GM21529 (cell line): Measurements from ENCODE around the gene LSM2.
"Not testable (repeated sequence)": the region's sequence is repeated elsewhere in the genome, so short reads cannot be mapped to it uniquely, and the experiment has no call there.

Source experiments
- ATAC-seq: cut with Tn5 transposase; IDR thresholded peaks from one replicate; pipeline ENCODE4 v1.9.1; 2021; ENCODE audit not compliant: unreplicated experiment

Gene LSM2

DNA sequence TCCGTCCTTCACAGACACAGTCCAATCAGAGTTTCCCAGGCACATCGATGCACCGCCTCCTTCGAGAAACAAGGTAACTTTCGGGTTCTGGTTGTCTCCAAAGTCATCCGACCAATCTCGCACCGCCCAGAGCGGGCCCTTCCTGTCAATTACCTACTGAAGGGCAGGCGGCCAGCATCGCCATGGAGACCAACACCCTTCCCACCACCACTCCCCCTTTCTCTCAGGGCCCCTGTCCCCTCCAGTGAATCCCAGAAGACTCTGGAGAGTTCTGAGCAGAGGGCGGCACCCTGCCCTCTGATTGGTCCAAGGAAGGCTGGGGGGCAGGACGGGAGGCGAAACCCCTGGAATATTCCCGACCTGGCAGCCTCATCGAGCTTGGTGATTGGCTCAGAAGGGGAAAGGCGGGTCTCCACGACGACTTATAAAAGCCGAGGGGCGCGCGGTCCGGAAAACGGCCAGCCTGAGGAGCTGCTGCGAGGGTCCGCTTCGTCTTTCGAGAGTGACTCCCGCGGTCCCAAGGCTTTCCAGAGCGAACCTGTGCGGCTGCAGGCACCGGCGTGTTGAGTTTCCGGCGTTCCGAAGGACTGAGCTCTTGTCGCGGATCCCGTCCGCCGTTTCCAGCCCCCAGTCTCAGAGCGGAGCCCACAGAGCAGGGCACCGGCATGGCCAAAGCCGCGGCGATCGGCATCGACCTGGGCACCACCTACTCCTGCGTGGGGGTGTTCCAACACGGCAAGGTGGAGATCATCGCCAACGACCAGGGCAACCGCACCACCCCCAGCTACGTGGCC, 20.7 kb upstream of the LSM2 start, which contains the start of gene HSPA1B:
Gene HSPA1B (plus strand): TSS at position 453 of the 794 bp plus-strand sequence. CDS start 213 bp downstream, at position 666.
- peak; percentile 64 for ATAC-seq

DNA sequence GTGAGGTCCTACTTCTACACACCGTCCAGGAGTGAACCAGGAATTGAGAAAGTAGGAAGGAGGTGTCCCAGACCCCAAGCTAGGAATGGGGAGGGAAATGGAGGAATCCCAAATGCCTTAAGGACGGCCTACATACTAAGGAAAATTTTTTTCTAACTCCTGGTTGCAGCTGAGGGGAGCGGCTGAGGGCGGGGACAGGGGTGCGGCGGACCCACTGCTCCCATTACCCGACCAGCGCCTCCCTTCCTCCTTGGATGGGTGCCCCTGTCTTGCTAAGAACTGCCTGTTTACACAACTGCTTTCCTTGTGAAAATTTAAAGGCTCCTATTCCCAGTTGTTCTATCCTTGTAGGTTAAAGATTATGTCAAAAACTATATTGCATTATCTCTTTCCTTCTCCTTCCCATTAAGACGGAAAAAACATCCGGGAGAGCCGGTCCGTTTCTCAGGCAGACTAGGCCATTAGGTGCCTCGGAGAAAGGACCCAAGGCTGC, 20.1 kb upstream of the LSM2 start:
- ATAC-seq, result peak; percentile 8

DNA sequence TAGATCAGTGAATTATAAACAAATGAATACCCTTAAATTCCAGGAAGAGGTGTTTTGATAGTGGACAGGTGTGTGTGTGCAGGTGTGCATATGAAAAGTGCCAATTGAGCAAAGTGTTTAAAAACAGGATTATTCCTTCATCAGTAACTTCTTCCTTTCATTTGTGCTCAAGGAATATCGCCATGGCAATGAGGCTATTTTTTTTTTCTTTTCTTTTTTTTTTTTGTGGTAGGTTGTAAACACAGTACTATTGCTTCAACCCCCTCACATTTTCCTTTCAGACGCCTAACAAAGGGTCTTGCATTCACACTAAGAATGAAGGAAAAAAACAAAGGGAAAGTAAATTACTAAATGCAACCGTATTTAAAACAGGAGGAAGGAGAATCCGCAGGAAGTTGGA, 18.8 kb upstream of the LSM2 start:
- no peak for ATAC-seq

DNA sequence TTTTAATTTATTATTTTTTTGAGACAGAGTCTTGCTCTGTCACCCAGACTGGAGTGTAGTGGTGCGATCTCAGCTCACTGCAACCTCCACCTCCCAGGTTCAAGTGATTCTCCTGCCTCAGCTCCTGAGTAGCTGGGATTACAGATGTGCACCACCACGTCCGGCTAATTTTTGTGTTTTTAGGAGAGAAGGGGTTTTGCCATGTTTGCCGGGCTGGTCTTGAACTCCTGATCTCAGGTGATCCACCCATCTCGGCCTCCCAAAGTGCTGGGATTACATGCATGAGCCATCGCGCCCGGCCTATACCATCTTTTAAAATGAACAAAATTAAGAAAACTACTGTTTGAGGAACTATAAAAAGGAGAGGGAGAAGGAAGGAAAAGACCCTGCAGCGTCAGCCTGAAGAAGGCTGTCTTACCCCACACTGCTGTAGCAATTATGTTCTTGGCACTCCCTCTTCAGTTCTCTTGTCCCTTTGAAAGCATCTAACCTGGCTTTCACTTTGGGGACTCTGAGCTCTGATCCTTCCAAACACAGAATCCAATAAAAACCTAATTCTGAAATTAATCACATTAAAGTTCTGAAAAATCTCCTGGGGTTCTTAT, 16.9 kb upstream of the LSM2 start:
- not testable (repeated sequence) for ATAC-seq

DNA sequence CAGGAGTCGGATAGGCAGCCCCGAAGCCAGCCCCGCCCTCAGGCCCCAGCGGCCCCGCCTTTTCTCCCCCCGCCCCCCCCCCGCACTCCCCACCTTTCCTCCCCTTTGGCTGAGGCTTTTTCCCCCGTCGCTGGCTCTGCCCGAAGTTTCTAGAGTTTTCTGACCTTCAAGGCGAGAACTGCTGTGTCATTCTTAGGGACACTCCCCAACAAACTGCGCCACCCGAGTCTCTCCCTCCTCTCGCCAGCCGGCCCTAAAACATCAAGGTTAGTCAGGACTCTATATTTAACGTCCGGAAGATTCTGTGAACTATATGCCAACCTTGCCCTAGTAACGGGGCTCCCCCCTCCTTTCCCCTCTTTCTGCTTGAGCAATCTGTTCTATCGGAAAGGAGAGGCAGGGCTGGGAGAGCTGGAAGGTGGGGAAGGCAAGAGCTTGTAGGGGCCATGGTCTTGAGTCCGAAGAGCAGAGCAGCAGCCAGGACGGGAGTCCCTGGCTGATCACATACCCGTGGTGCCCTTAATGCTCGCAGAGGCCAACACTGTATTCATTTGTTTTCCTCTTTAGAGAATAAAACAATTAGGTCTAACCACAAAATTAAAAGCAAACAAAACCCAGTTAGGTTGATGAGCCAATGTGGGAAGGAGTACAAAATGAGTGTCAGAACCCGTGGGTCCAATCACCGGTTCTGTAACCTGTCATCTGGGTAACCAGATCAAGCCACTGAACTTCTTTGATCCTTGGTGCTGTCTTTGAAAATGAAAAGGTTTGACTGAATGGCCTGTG, 15.5 kb upstream of the LSM2 start:
- no peak for ATAC-seq

DNA sequence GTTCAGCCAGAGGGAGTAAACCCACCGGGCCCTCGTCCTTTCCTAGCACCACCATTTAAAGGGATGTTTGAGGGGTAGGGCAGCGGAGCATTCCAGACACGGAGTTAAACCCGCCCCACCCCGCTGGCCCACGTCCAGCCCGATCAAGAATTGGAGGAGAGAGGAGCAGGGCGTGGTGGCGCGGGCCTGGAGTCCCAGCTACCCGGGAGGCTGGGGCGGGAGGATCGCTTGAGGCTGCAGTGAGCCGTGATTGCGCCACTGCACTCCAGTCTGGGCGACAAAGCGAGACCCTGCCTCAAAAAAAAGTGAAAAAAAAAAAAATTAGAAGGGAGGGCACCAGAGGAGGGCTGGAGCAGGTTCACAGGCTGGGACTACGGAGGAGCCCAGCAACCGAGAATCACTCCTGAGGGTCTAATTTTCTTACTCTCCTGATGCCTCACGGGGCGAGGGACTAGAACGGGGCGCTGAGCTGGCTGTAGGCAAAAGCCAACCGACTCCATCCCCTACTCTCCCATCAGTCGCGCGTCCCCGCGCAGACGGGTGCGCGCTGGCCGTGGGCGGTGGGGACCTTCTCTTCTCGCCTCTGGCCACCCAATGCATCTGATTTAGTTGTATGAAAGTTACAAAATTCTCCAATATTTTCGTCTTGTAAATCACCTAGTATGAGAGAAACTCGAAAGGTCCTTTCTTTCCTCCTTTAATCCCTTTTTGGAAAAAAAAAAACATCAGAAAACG, 14.7 kb upstream of the LSM2 start:
- no peak for ATAC-seq

DNA sequence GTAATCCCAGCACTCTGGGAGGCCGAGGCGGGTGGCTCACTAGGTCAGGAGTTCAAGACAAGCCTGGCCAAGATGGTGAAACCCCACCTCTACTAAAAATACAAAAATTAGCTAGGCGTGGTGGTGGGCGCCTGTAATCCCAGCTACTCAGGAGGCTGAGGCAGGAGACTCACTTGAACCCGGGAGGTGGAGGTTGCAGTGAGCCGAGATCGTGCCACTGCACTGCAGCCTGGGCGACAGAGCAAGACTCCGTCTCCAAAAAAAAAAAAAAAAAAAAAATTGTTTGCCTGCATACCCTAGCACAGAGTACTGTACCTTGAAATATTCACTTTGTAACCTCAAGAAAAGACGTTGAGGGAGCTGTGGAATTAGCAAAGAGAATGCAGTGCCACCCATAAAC, 13.6 kb upstream of the LSM2 start:
- ATAC-seq, result not testable (repeated sequence)

DNA sequence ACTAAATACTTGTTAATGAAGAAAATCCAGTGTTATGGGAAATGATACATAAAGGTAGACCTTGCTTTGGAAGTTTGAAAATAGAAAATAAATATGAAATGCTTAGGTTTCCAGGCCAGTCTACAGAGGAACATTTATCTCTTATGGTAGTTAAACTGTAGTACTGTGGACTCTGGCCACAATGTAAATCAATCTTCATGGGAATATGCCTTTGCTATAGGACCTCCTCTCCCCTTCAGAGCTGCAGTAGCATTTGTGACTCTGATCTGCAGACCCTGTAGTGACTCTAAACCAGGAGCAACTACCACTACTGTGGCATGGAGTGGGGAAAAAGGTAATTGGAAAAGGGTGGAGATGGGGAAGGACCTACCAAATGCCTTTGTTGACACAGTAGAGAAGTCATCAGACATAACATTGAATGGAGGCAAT, 13.1 kb upstream of the LSM2 start:
- no peak for ATAC-seq

DNA sequence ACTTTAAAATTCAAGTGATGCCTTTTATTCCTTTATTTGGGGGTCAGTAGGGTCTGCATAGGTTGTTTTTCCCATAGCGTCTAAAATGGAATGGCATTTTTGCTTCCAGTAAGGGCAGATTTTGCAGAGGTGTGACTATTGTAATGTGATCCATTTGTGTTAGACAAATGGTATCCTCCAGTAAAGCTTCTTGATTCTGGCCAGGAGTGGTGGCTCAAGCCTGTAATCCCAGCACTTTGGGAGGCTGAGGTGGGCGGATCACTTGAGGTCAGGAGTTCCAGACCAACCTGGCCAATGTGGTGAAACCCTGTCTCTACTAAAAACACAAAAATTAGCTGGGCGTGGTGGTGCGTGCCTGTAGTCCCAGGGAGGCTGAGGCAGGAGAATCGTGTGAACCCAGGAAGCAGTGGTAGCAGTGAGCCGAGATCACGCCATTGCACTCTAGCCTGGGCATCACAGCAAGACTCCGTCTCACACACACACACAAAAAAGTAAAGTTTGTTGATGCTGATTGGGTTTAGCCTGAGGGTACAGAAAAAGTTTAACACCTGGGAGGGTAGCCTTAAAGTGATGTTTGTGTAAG, 11.3 kb upstream of the LSM2 start:
- ATAC-seq, result not testable (repeated sequence)

DNA sequence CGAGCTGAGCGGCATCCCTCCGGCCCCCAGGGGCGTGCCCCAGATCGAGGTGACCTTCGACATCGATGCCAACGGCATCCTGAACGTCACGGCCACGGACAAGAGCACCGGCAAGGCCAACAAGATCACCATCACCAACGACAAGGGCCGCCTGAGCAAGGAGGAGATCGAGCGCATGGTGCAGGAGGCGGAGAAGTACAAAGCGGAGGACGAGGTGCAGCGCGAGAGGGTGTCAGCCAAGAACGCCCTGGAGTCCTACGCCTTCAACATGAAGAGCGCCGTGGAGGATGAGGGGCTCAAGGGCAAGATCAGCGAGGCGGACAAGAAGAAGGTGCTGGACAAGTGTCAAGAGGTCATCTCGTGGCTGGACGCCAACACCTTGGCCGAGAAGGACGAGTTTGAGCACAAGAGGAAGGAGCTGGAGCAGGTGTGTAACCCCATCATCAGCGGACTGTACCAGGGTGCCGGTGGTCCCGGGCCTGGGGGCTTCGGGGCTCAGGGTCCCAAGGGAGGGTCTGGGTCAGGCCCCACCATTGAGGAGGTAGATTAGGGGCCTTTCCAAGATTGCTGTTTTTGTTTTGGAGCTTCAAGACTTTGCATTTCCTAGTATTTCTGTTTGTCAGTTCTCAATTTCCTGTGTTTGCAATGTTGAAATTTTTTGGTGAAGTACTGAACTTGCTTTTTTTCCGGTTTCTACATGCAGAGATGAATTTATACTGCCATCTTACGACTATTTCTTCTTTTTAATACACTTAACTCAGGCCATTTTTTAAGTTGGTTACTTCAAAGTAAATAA, 10.6 kb upstream of the LSM2 start:
- ATAC-seq, result not testable (repeated sequence)

DNA sequence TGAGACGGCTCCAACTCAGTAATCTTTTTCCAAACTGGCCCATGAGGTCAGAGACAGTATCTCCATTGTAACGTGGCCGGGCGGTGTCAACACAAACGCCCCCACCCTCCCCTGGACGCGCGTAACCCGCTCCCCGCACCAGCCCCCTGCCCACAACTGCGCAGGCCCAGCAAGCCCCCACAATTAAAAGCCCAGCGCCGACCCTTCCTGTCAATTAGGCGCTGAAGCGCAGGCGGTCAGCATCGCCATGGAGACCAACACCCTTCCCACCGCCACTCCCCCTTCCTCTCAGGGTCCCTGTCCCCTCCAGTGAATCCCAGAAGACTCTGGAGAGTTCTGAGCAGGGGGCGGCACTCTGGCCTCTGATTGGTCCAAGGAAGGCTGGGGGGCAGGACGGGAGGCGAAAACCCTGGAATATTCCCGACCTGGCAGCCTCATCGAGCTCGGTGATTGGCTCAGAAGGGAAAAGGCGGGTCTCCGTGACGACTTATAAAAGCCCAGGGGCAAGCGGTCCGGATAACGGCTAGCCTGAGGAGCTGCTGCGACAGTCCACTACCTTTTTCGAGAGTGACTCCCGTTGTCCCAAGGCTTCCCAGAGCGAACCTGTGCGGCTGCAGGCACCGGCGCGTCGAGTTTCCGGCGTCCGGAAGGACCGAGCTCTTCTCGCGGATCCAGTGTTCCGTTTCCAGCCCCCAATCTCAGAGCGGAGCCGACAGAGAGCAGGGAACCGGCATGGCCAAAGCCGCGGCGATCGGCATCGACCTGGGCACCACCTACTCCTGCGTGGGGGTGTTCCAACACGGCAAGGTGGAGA, 8.5 kb upstream of the LSM2 start, which contains the start of the genes HSPA1A and HSPA1L:
Gene HSPA1A (plus strand): TSS at position 519 of the 814 bp plus-strand sequence. CDS start 214 bp downstream, at position 733.
Gene HSPA1L (minus strand): TSS at position 259 of the 814 bp plus-strand sequence. CDS start 3,311 bp downstream, outside the sequence.
- peak; percentile 45 for ATAC-seq

DNA sequence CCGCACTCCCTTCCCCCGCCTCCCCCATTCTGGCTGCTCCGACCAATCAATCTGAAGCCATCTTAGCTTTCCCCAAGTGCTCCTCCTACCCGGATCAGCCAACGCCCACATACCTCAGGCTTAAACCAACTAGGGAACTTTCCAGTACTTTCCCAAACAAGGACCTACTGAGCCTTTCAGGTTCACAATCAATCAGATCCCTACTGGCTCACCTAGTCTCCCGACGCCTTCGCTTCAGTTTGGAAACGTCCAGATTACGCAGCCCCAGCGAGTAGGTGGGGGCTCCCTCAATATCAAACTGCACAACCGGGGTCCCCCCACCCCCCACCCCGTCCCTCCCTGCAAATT, 7.9 kb upstream of the LSM2 start:
- no peak for ATAC-seq

DNA sequence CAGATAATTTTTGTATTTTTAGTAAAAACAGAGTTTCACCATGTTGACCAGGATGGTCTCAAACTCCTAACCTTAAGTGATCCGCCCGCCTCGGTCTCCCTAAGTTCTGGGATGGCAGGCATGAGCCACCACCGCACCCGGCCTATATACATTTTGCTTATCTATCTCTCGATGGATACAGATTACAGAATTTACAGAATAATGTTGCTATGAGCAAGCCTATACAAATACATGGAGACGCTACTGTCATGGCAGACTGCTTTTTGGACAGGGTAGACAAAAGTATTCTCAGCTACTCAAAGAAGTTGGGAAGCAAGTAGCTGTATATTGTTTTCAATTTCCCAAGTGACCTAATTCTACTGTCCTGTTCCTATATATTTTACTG, 6.7 kb upstream of the LSM2 start:
- ATAC-seq, result no peak

DNA sequence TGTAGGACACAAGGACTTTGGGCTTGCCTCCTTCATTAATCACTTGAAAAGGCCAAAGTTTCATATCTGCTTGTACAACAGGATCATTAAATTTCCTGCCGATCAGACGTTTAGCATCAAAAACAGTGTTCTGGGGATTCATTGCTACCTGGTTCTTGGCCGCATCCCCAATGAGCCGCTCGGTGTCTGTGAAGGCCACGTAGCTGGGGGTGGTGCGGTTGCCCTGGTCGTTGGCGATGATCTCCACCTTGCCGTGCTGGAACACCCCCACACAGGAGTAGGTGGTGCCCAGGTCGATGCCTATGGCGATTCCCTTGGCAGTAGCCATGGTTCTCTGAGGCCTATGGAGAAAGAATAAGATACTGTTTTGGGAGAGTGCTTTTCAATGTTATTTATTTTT, 4.9 kb upstream of the LSM2 start:
- ATAC-seq, result no peak

DNA sequence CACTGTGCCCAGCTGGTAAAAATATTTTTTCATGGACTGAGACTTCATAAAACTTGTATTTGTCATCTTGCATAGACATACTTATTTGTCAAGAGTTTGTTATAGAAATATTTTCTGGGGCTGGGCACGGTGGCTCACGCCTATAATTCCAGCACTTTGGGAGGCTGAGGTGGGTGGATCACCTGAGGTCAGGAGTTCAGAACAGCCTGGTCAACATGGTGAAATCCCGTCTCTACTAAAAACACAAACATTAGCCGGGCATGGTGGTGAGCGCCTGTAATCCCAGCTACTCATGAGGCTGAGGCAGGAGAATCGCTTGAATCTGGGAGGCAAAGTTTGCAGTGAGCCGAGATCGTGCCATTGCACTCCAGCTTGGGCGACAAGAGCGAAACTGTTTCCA, 1.8 kb upstream of the LSM2 start:
- ATAC-seq, result not testable (repeated sequence)

DNA sequence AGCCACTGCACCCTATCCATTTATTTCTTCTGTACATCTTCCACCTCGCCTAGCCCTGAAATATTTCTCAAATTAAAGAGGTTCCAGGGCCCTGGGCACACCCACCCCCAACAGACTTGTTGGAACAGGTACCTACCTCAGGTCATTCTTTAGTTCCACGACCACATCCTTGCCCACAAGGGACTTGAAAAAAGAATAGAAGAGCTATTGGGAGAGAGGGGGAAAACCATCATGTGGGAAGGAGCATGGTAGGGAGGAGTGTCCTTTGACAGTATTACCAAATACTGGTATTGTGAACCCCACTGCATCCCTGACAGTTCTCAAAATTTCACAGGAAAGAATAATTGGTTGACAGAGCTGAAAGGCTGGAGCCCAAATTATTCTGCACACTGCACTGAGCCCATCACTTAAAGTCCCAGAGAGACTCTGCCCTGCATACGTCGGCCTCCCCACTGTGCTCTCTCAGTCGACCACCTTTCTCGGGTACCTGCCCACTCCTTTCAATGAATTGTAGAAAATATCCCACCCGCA, 762 bp downstream of the LSM2 start:
- ATAC-seq, result no peak

DNA sequence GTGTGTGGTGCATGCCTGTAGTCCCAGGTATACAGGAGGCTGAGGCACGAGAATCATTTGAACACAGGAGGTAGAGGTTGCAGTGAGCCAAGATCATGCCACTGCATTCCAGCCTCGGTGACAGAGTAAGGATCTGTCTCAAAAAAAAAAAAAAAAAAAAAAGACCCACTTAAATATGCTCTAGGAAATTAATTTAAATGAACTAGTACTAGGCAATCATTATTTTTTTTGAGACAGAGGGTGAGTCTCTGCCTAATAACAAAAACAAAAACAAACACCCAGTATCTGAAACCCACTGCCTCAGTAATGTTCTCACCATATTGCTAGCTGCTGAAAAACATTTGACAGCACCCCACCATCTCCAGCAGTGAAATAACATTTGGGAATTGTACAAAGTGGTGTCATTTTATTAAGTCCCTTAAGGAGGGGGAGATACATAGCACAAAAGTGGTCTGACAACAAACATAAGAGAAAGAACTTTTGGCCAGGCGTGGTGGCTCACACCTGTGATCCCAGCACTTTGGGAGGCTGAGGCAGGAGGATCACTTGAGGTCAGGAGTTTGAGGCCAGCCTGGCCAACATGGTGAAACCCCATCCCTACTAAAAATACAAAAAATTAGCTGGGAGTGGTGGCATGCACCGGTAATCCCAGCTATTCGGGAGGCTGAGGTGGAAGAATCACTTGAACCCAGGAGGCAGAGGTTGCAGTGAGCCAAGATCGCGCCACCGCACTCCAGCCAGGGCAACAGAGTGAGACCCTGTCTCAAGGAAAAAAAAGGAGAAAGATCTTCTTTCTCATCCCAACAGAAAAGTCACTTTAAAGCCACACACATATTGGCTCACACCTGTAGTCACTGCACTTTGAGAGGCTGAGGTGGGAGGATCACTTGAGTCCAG, 5.5 kb downstream of the LSM2 start:
- not testable (repeated sequence) for ATAC-seq
